NCI-H748 (cell line): ENCODE results near the gene PRDM8.

Experiments used
- DNase-seq: peaks from one replicate; lab custom pipeline; 2025; ENCODE audit not compliant: unreplicated experiment; lab: John Stamatoyannopoulos, UW

PRDM8 gene

GRCh38 chr4:80183250-80184052 is 13.9 kb upstream of the PRDM8 start:
- peak; percentile 77 for DNase-seq

GRCh38 chr4:80184053-80184824 is 13.1 kb upstream of the PRDM8 start:
- peak; percentile 84 for DNase-seq

- DNase-seq, result peak; percentile 45
These were observed 12.2 kb upstream of the PRDM8 start for GRCh38 chr4:80184825-80185756.

- DNase-seq, result peak; percentile 38
These were observed 11.3 kb upstream of the PRDM8 start for GRCh38 chr4:80185787-80186548.

DNA sequence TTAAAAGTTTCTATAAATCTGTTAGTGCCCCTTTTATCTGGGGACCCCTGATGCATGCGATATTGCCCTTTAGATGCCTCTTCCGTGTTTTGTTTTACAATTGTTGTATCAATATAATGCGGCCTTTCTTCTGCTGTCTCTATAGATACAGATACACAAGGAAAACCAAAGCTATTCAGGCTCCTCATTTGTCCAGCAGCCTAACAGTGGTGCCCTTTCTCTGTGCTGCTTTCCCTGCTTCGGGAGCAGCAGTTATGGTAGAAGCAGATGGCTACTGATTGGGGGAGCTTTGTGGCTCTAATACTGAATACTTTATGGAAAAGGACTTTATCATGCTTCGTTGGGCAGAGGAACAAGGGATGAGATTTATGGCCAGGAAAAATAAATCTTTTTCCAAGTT is 10.6 kb upstream of the PRDM8 start:
- no peak for DNase-seq

GRCh38 chr4:80187677-80188076 is 9.6 kb upstream of the PRDM8 start:
- DNase-seq, result no peak

DNA sequence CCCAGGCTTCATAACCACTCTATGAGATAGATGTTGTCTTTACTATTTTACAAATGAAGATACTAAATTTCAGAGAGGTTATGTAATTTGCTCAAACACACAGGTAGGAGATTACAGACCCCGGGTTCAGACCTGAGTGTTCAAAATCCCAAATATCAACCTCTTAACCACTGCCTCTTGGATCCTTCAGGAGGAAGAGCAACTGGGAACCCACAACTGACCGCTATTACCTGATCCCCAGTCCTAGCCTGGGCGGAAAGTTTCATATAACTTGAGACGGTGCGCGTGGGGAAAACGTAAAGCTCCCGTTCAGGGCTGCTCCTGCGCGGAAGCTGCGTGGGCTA is 8.9 kb upstream of the PRDM8 start:
- DNase-seq, result no peak

DNA sequence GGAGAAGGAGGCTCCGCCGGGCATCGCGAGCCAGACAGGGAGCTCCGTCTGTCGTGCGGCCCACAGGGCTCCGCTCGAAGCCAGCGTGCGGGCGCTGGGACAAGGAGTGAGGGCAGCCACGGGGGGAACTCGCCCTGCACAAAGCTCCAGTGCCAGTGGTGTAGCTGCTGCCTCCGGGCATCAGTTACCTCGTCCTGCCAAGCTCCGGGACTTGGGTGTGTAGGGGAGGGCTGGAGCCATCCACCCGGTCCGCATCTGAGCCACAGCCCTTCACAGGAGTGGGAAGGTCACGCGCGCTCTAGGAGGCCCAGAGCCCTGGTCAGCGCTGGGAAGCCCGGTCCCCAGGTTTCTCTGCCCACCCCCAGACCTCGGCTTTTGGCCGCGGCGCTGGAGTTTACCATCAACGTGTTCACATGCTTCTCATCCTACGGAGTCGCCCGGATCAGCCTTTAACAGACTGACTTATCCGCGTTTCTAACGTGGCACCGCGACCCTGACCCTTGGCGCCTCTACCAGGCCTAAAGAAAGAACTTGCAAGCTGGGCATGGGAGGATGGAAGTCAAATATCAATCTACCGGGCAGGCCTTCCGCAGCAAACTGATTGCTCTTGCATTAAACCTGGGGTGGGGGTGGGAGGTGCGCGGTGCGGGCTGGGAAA is 8.4 kb upstream of the PRDM8 start:
- DNase-seq, result no peak

DNA sequence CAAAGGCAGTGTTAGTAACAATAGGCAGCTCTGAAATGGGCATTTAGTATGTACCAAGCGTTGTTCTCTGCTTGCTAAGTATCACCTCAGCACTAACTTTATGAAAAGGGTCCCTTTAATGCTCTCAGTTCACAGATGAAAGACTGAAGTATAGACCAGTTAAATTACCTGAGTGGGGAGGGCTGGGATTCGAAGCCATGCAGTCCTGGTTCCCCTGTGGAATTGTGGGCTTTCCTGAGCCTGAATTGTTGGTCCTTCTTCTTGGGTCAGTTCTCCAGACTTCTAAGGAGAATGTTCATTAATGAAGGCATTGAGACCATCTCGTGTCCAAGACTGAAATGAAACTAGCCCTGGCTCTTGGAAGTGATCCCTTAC is 7.7 kb upstream of the PRDM8 start:
- no peak for DNase-seq

DNA sequence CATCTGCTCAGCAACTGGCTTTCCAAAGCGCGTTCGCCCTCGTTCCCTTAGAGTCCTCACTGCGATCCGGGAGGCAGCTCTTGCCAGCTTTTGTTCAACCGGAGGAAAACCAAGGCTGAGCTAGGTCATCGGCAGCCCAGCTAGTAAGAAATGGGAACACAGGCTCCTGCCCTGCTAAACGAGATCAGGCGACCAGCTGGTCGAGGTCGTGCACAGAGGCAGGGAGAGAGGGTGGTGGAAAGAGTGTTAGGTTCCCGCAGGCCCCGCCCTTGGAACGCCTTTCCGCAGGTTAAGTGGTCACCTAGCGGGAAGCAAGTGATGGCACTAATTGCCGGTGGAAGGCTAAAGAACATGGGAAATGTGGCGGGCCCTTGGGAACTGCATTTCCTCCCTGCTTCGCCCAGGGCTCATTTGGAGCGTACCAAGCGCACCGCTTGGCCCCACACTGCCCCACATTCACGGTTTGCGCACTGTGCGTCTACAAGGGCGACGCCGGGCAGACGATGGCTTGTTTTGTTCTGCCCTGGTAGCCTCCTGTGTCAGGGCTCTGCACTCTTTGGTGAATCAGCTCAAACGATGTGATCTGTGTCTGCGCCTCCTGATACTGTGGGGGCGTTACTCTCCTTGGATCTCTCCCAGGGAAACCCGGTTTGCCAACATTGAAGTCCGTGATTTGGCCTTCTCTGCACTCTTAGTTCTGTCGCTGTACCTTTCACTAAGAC is 7.2 kb upstream of the PRDM8 start:
- peak; percentile 3 for DNase-seq

GRCh38 chr4:80192252-80192866 is 4.9 kb upstream of the PRDM8 start:
- DNase-seq, result no peak

DNA sequence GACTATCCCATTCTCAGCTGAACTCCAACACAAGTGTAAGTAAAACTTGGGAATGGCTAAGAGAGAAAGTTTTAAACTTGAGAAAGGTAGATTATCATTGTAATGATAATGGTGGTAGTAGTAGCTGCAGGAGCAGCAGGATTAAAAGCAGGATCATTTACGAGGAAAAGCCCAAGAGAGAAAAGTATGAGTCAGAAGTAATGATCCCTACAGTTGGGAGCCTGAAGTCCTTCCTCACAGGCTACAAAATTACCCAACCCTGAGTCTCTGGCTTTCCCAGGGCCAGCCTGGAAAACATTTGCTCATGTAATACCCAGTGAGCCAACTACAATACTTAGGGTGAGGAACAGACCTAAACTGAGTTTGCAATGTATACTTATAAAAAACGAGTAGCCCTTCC is 4.4 kb upstream of the PRDM8 start:
- DNase-seq, result no peak

- no peak for DNase-seq
These were observed 1.7 kb upstream of the PRDM8 start for GRCh38 chr4:80195441-80196140.

GRCh38 chr4:80196259-80196921 is 913 bp upstream of the PRDM8 start:
- DNase-seq, result peak; percentile 64

DNA sequence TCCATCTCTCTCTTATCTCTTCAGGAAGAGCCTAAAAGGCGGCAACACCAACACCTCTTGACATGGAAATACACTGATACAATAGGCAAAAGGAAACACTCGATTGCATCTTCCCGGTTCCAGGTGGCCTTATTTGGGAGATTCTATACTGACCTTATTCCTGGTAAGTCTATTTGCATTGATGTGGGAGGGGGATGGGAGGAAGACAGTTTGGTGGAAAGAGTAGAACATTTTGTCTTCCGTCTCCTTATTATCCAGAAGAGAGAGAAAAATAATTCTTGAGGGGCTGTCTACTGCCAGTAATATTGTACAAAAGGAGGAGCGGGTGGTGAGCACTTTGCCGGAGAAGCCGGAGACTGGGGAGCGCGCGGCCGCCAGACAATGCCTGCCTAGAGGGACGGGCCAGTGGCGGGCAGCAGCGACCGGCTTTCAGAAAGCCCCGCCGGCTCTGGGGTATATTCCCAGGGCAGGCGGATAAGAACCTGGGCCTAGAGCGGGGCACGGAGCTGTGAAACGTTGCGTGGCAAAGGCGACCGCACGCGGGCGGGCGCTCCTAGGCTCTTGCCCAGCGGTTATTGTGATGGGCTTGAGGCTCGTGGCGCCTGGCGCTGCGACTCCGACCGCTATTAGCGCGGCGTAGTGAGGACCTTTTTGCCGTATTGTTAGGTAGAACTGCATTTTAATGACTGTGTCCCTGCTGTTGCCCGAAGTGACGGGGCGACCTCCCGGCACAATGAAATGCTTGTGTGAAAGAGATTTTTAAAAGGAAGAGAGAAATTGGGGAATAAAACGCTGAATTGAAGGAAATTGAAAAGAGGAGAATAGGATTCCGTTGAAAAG is 518 bp downstream of the PRDM8 start:
- peak; percentile 70 for DNase-seq

- no peak for DNase-seq
These were observed 1.1 kb downstream of the PRDM8 start for GRCh38 chr4:80198441-80198837.

- peak; percentile 31 for DNase-seq
These were observed 1.8 kb downstream of the PRDM8 start for GRCh38 chr4:80199004-80199560.
